K562 (cell line): Measurements from ENCODE around the gene RTL1. TPM values are rescaled to one million over a fixed set of nuclear protein-coding genes. Genes with fewer than 3 reads are reported as not detected.

Experiments used
- BRF2 ChIP-seq: IDR thresholded peaks from 3 replicates; pipeline ENCODE4 v1.6.1; 2011; ENCODE audit warnings: borderline replicate concordance, mild to moderate bottlenecking; ENCODE audit not compliant: insufficient read length, insufficient read depth
- MYBL2 ChIP-seq, 2 experiments: fragments of 450-650 bp in 1 of 2; sonication (generic) in 1 of 2; formaldehyde crosslinking in 1 of 2; IDR thresholded peaks; 2 replicates each; pipeline versions ENCODE4 v1.6.1 to v1.8.1; 2017 to 2022; ENCODE audit warnings: borderline replicate concordance in 1 of 2, inconsistent platforms in 1 of 2, low read depth in 1 of 2, mild to moderate bottlenecking in 1 of 2, missing genetic modification reagents in 1 of 2, moderate library complexity in 1 of 2
- NCOR1 ChIP-seq: fragments of 450-650 bp; IDR thresholded peaks from 2 replicates; pipeline ENCODE4 v1.6.1; 2016; ENCODE audit warnings: mild to moderate bottlenecking, moderate library complexity
- NONO ChIP-seq, 2 experiments: fragments of 200-400 bp in 1 of 2; fragments of 450-650 bp in 1 of 2; formaldehyde crosslinking in 1 of 2; IDR thresholded peaks; 2 replicates each; pipeline ENCODE4 v1.6.1; 2017; ENCODE audit warnings: low read depth in 2 of 2, mild to moderate bottlenecking in 2 of 2, moderate library complexity in 2 of 2, low read length in 1 of 2
- SMARCB1 ChIP-seq: IDR thresholded peaks from 2 replicates; pipeline ENCODE4 v1.6.1; 2011; ENCODE audit warnings: improper control_type of control experiment, low read depth; ENCODE audit not compliant: insufficient read length
- ZBTB17 ChIP-seq: fragments of 450-650 bp; formaldehyde crosslinking; IDR thresholded peaks from 2 replicates; pipeline ENCODE4 v1.4.0; 2020; ENCODE audit warnings: mild to moderate bottlenecking
- ZBTB40 ChIP-seq, 2 experiments: fragments of 450-650 bp in 1 of 2; sonication (generic) in 1 of 2; formaldehyde crosslinking in 1 of 2; IDR thresholded peaks; 2 replicates each; pipeline versions ENCODE4 v1.7.1 to v1.9.0; 2016 to 2022; ENCODE audit warnings: inconsistent platforms in 1 of 2, mild to moderate bottlenecking in 1 of 2, missing genetic modification reagents in 1 of 2
- polyA plus RNA-seq, 8 experiments: library from polyadenylated mRNA; depleted of rRNA in 4 of 8; stranded (reverse) in 5 of 8; unstranded in 3 of 8; fragments of >200 nt; fragmentation: Nextera tagmentation in 2 of 8; fragmentation: Illumina TruSeq in 1 of 8; extraction: Ambion mirVana in 2 of 8; extraction: Trizol in 1 of 8; gene quantifications; 2 replicates each; pipeline versions ENCODE4 v1.2.1 to v1.2.3, GENCODE V29; 2011 to 2014; ENCODE audit warnings: inconsistent platforms in 1 of 8, missing spikeins in 1 of 8
- total RNA-seq, 7 experiments: library from RNA; depleted of rRNA in 6 of 7; stranded (reverse); fragments of >200 nt in 6 of 7; fragmentation: Illumina TruSeq in 2 of 7; extraction: Trizol in 2 of 7; gene quantifications; 2 replicates each; pipeline versions ENCODE4 v1.2.1 to v1.2.3, GENCODE V29; 2011 to 2021; ENCODE audit warnings: low replicate concordance in 1 of 7
- TF ChIP-seq, protein P1 (sequence below): fragments of 250-450 bp; sonication (Bioruptor Pico); IDR thresholded peaks from 2 replicates; pipeline ENCODE4 v1.6.1; 2021; ENCODE audit warnings: mild to moderate bottlenecking
- TF ChIP-seq, protein P2 (sequence below): sonication (generic); formaldehyde crosslinking; IDR thresholded peaks from 2 replicates; pipeline ENCODE4 v1.5.0; 2020; ENCODE audit warnings: missing genetic modification reagents
- TF ChIP-seq, protein P3 (sequence below): sonication (generic); IDR thresholded peaks from 2 replicates; pipeline ENCODE4 v1.6.1; 2016
- TF ChIP-seq, protein P4 (sequence below): sonication (generic); formaldehyde crosslinking; IDR thresholded peaks from 2 replicates; pipeline ENCODE4 v1.9.0; 2022; ENCODE audit warnings: mild to moderate bottlenecking, missing genetic modification reagents

RTL1 gene
- total and polyA plus RNA-seq, 9 of the 15 experiments (the other 6 are each of a cell fraction or from before 2014, with no cell fraction given): not detected

DNA sequence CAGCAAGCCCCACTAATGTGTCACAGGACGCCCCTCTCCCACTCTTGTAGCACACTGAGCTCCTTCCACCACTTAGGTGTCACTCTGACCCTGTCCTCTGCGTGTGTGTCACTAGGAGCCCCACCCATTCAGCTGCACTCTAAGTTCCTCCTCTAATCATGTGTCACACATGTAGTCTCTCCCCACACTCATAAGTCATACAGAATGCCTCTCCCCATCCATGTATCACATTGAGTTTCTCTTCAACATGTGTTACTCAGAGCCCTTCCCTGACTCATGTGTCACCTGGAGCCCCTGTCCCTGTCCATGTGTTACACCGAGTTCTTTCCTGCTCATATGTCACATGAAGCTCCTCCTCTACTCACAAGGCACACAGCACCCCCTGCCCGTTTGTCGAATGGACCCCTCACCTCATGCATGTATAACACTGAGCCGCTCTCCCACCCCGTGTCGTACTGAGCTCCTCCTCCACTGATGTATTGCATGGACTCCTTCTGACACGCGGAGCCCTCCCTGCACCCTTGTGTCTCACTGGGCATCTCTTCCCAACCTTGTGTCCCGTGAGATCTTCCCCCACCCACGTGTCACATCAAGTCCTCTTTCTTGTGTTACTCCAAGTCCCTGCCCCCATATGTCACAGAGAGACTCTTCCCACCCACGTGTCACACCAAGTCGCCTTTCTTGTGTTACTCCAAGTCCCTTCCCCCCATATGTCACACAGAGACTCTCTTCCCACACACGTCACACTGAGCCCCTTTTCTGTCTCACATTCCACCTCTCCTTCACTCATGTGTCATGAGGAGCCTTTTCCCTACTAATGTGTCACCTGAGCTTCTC is 31.0 kb downstream of the RTL1 start (continued):
- TF ChIP-seq, protein P1, sequence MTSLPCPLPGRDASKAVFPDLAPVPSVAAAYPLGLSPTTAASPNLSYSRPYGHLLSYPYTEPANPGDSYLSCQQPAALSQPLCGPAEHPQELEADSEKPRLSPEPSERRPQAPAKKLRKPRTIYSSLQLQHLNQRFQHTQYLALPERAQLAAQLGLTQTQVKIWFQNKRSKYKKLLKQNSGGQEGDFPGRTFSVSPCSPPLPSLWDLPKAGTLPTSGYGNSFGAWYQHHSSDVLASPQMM (CRISPR knock-in tag): no peak
- TF ChIP-seq, protein P2, sequence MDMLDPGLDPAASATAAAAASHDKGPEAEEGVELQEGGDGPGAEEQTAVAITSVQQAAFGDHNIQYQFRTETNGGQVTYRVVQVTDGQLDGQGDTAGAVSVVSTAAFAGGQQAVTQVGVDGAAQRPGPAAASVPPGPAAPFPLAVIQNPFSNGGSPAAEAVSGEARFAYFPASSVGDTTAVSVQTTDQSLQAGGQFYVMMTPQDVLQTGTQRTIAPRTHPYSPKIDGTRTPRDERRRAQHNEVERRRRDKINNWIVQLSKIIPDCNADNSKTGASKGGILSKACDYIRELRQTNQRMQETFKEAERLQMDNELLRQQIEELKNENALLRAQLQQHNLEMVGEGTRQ (CRISPR knock-in tag): no peak
- TF ChIP-seq, protein P3, sequence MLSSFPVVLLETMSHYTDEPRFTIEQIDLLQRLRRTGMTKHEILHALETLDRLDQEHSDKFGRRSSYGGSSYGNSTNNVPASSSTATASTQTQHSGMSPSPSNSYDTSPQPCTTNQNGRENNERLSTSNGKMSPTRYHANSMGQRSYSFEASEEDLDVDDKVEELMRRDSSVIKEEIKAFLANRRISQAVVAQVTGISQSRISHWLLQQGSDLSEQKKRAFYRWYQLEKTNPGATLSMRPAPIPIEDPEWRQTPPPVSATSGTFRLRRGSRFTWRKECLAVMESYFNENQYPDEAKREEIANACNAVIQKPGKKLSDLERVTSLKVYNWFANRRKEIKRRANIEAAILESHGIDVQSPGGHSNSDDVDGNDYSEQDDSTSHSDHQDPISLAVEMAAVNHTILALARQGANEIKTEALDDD: no peak
- TF ChIP-seq SMARCB1 (no peak), ZBTB17 (CRISPR knock-in tag) (no peak), BRF2 (no peak), ZBTB40 (IDR thresholded peaks at IDR 0.05) (no peak), ZBTB40 (CRISPR knock-in tag; IDR thresholded peaks at IDR 0.05) (no peak), MYBL2 (IDR thresholded peaks at IDR 0.05; ENCODE audit: low read depth) (no peak), MYBL2 (CRISPR knock-in tag; IDR thresholded peaks at IDR 0.05; ENCODE audit: borderline replicate concordance) (no peak), NCOR1 (no peak), NONO (IDR thresholded peaks at IDR 0.05; ENCODE audit: low read depth in 2 of 2, low read length in 1 of 2) (no peak)
- TF ChIP-seq, protein P4, sequence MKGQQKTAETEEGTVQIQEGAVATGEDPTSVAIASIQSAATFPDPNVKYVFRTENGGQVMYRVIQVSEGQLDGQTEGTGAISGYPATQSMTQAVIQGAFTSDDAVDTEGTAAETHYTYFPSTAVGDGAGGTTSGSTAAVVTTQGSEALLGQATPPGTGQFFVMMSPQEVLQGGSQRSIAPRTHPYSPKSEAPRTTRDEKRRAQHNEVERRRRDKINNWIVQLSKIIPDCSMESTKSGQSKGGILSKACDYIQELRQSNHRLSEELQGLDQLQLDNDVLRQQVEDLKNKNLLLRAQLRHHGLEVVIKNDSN (CRISPR knock-in tag): peak; percentile 32
